Measurements from ENCODE around the gene DPT. TPM values are rescaled to one million over a fixed set of nuclear protein-coding genes. Genes with fewer than 3 reads are reported as not detected.

The DPT gene
- polyA plus RNA-seq, 6 donors from 2014 or later: not detected

- H3K4me1 Mint-ChIP-seq: no peaks in the 10 kb centered on the region
- peaks cover 0 to 10% (median 7%) of the 10 kb centered on the region in 3 donors for H3K27me3 Mint-ChIP-seq
- no peak overlapping the region for H3K4me3 Mint-ChIP-seq
- no peaks in the 10 kb centered on the region for H3K36me3 Mint-ChIP-seq
- no peak for ATAC-seq (ENCODE audit: low read depth in 2 of 2)
- peaks cover 0 to 4% (median 0%) of the 10 kb centered on the region in 7 donors for H3K9me3 Mint-ChIP-seq
- DNase-seq: no peak
- no peak overlapping the region for H3K27ac Mint-ChIP-seq
These were observed 2.4 kb upstream of the DPT start for GRCh38 chr1:168731244-168731953.

- H3K27me3 Mint-ChIP-seq: no peaks in the 10 kb centered on the region
- no peak for DNase-seq
- H3K36me3 Mint-ChIP-seq: no peaks in the 10 kb centered on the region
- H3K4me3 Mint-ChIP-seq: no peak overlapping the region
- H3K9me3 Mint-ChIP-seq: peaks cover 0 to 2% (median 0%) of the 10 kb centered on the region in 7 donors
- peaks cover 0 to 2% (median 0%) of the 10 kb centered on the region in 3 donors for H3K4me1 Mint-ChIP-seq
- H3K27ac Mint-ChIP-seq: no peak overlapping the region
- ATAC-seq (ENCODE audit: low read depth in 2 of 2): no peak
These were observed 398 bp upstream of the DPT start for GRCh38 chr1:168729405-168729802.

- DNase-seq (no peak), ATAC-seq (ENCODE audit: low read depth in 2 of 2) (no peak)
- peaks cover 0 to 2% (median 0%) of the 10 kb centered on the region in 7 donors for H3K9me3 Mint-ChIP-seq
- peaks cover 0 to 2% (median 0%) of the 10 kb centered on the region in 3 donors for H3K4me1 Mint-ChIP-seq
- no peak overlapping the region for H3K4me3 Mint-ChIP-seq
- H3K36me3 Mint-ChIP-seq: no peaks in the 10 kb centered on the region
- H3K27me3 Mint-ChIP-seq: peaks cover 0 to 8% (median 0%) of the 10 kb centered on the region in 3 donors
- H3K27ac Mint-ChIP-seq: no peak overlapping the region
These were observed 2.3 kb downstream of the DPT start for GRCh38 chr1:168726719-168727118.

- peaks cover 0 to 2% (median 0%) of the 10 kb centered on the region in 3 donors for H3K4me1 Mint-ChIP-seq
- no peaks in the 10 kb centered on the region for H3K36me3 Mint-ChIP-seq
- no peak overlapping the region for H3K4me3 Mint-ChIP-seq
- peaks cover 0 to 2% (median 0%) of the 10 kb centered on the region in 7 donors for H3K9me3 Mint-ChIP-seq
- peaks cover 0 to 8% (median 0%) of the 10 kb centered on the region in 3 donors for H3K27me3 Mint-ChIP-seq
- no peak overlapping the region for H3K27ac Mint-ChIP-seq
- ATAC-seq (ENCODE audit: low read depth in 2 of 2): no peak
- no peak for DNase-seq
These were observed 2.7 kb downstream of the DPT start for GRCh38 chr1:168726281-168726680.

GRCh38 chr1:168725831-168726230, 3.2 kb downstream of the DPT start:
- Mint-ChIP-seq H3K9me3 (peaks cover 0 to 2% (median 0%) of the 10 kb centered on the region in 7 donors), H3K36me3 (no peaks in the 10 kb centered on the region), H3K27me3 (peaks cover 0 to 8% (median 2%) of the 10 kb centered on the region in 3 donors), H3K27ac (no peak overlapping the region), H3K4me1 (peaks cover 0 to 2% (median 0%) of the 10 kb centered on the region in 3 donors), H3K4me3 (no peak overlapping the region)
- DNase-seq (no peak), ATAC-seq (ENCODE audit: low read depth in 2 of 2) (no peak)

GRCh38 chr1:168725060-168725459, 3.9 kb downstream of the DPT start:
- no peak for DNase-seq
- Mint-ChIP-seq H3K4me3 (no peak overlapping the region), H3K27ac (no peak overlapping the region), H3K9me3 (peaks cover 0 to 2% (median 0%) of the 10 kb centered on the region in 7 donors), H3K36me3 (no peaks in the 10 kb centered on the region), H3K27me3 (peaks cover 0 to 8% (median 6%) of the 10 kb centered on the region in 3 donors), H3K4me1 (peaks cover 0 to 2% (median 0%) of the 10 kb centered on the region in 3 donors)
- no peak for ATAC-seq (ENCODE audit: low read depth in 2 of 2)

GRCh38 chr1:168723000-168723399, 6.0 kb downstream of the DPT start:
- Mint-ChIP-seq H3K4me1 (peaks cover 0 to 2% (median 0%) of the 10 kb centered on the region in 3 donors), H3K36me3 (no peaks in the 10 kb centered on the region), H3K27me3 (peaks cover 0 to 16% (median 6%) of the 10 kb centered on the region in 3 donors), H3K9me3 (no peaks in the 10 kb centered on the region), H3K4me3 (no peak overlapping the region), H3K27ac (no peak overlapping the region)
- DNase-seq: no peak
- no peak for ATAC-seq (ENCODE audit: low read depth in 2 of 2)

GRCh38 chr1:168720839-168721238, 8.2 kb downstream of the DPT start:
- Mint-ChIP-seq H3K4me1 (no peaks in the 10 kb centered on the region), H3K27ac (no peak overlapping the region), H3K27me3 (peaks cover 0 to 16% (median 6%) of the 10 kb centered on the region in 3 donors), H3K9me3 (peaks cover 0 to 3% (median 0%) of the 10 kb centered on the region in 7 donors), H3K36me3 (no peaks in the 10 kb centered on the region), H3K4me3 (no peak overlapping the region)
- no peak for DNase-seq
- ATAC-seq (ENCODE audit: low read depth in 2 of 2): no peak

GRCh38 chr1:168719306-168720111, 9.5 kb downstream of the DPT start:
- H3K27me3 Mint-ChIP-seq: peaks cover 0 to 16% (median 6%) of the 10 kb centered on the region in 3 donors
- DNase-seq: no peak
- no peaks in the 10 kb centered on the region for H3K36me3 Mint-ChIP-seq
- no peak overlapping the region for H3K27ac Mint-ChIP-seq
- H3K4me1 Mint-ChIP-seq: no peaks in the 10 kb centered on the region
- peaks cover 0 to 3% (median 0%) of the 10 kb centered on the region in 7 donors for H3K9me3 Mint-ChIP-seq
- no peak for ATAC-seq (ENCODE audit: low read depth in 2 of 2)
- no peak overlapping the region for H3K4me3 Mint-ChIP-seq

- Mint-ChIP-seq H3K4me3 (no peak overlapping the region), H3K36me3 (no peaks in the 10 kb centered on the region), H3K9me3 (peaks cover 0 to 3% (median 0%) of the 10 kb centered on the region in 7 donors), H3K4me1 (no peaks in the 10 kb centered on the region), H3K27ac (no peak overlapping the region), H3K27me3 (peaks cover 0 to 14% (median 6%) of the 10 kb centered on the region in 3 donors)
- DNase-seq (no peak), ATAC-seq (ENCODE audit: low read depth in 2 of 2) (no peak)
These were observed 10.8 kb downstream of the DPT start for GRCh38 chr1:168717906-168718891.

- Mint-ChIP-seq H3K27ac (peak overlapping the region in 1 of 6 donors; percentile 77), H3K27me3 (peaks cover 0 to 6% (median 0%) of the 10 kb centered on the region in 3 donors), H3K36me3 (no peaks in the 10 kb centered on the region), H3K9me3 (peaks cover 0 to 3% (median 0%) of the 10 kb centered on the region in 7 donors), H3K4me1 (no peaks in the 10 kb centered on the region), H3K4me3 (no peak overlapping the region)
- DNase-seq (no peak), ATAC-seq (ENCODE audit: low read depth in 2 of 2) (no peak)
These were observed 15.0 kb downstream of the DPT start for GRCh38 chr1:168714012-168714411.

- Mint-ChIP-seq H3K27me3 (peaks cover 0 to 6% (median 0%) of the 10 kb centered on the region in 3 donors), H3K36me3 (no peaks in the 10 kb centered on the region), H3K9me3 (peaks cover 0 to 6% (median 0%) of the 10 kb centered on the region in 7 donors), H3K27ac (no peak overlapping the region), H3K4me3 (no peak overlapping the region), H3K4me1 (no peaks in the 10 kb centered on the region)
- ATAC-seq (ENCODE audit: low read depth in 2 of 2): no peak
- DNase-seq: no peak
These were observed 19.3 kb downstream of the DPT start for GRCh38 chr1:168709405-168710363.
